ENCODE data around the gene FPGS. TPM values are rescaled to one million over a fixed set of nuclear protein-coding genes. Genes with fewer than 3 reads are reported as not detected.
A peak's percentile ranks its signal among the peaks of the same experiment; 100 is the strongest.

FPGS gene
- total RNA-seq, 4 donors from 2014 or later, result 46.1 to 105 (median 71.5) TPM

DNA sequence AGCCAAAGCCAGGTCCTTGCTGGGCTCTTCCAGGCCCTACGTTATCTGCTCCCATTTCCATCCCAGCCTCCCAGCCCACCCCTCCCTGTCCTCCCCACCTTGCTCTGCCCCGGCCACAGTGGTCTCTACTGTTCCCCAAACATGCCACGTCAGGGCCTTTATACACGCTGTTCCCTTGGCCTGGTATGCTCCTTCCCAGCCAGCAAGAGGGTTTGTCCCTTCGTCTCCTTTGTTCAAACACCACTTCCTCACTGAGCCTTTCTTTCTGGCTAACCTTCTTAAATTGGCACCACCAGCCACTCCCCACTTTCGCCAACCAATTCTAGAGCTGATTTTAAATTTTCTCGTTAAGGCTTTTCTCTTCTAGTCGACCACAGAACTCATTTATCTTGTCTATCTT is 34.0 kb upstream of the FPGS start:
- TF ChIP-seq, protein P1, sequence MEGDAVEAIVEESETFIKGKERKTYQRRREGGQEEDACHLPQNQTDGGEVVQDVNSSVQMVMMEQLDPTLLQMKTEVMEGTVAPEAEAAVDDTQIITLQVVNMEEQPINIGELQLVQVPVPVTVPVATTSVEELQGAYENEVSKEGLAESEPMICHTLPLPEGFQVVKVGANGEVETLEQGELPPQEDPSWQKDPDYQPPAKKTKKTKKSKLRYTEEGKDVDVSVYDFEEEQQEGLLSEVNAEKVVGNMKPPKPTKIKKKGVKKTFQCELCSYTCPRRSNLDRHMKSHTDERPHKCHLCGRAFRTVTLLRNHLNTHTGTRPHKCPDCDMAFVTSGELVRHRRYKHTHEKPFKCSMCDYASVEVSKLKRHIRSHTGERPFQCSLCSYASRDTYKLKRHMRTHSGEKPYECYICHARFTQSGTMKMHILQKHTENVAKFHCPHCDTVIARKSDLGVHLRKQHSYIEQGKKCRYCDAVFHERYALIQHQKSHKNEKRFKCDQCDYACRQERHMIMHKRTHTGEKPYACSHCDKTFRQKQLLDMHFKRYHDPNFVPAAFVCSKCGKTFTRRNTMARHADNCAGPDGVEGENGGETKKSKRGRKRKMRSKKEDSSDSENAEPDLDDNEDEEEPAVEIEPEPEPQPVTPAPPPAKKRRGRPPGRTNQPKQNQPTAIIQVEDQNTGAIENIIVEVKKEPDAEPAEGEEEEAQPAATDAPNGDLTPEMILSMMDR (IDR thresholded peaks at IDR 0.05), result no peak
- TF ChIP-seq POLR2A (IDR thresholded peaks at IDR 0.05), result no peak
- Histone ChIP-seq H3K36me3 (no peaks in the 10 kb centered on the region), H3K4me1 (peaks cover 0 to 21% (median 15%) of the 10 kb centered on the region in 4 donors), H3K27me3 (no peaks in the 10 kb centered on the region), H3K9me3 (no peaks in the 10 kb centered on the region), H3K27ac (peak overlapping the region; percentile 30 to 80 (median 68)), H3K4me3 (no peak overlapping the region)
- DNase-seq, result no peak

DNA sequence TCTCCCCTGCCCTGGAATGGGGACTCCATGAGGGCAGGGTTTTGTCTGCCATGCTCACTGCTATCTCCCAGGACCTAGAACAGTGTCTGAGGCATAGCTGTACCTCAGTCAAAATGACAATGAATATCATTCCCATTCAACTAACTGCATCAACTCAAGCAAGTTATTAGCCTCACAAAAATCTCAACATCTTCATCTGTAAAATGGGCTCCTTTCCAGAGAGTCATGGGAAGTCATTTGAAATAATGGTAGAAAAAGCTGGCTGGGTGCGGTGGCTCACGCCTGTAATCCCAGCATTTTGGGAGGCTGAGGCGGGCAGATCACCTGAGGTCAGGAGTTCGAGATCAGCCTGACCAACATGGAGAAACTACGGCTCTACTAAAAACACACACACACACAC is 33.6 kb upstream of the FPGS start:
- no peak overlapping the region for H3K4me3 ChIP-seq
- TF ChIP-seq, protein P1 (IDR thresholded peaks at IDR 0.05), result no peak
- TF ChIP-seq POLR2A (IDR thresholded peaks at IDR 0.05), result no peak

DNA sequence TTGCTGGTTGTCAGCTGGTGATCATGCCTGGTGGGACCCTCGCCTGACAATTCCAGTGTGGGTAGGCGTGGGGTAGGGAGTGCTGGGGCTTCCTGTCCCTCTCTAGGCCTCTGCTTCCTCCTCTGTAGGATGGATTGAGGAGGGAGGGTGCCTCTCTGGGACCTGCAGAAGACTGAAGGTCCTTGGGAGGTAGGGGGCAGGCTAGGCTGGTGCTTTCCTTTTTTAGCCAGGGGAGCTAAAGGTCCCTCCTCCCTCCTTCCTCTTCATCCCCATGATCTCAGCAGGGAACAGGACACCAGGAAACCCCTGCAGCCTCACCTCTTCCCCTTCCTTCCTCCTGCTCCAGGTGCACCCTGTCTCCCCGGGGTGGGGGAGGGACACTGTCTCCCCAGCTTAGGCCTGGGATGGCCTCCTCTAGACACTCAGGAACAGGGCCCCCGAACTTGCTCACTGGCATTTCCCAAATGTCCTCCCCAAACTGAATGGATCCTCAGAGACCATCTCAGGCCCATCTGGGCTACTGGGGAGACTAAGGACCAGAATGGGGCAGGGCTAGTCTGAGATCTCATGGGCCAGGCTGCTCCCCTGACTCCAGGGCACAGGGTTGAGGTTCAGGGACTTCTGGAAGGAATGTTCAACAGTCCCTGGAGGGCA is 32.6 kb upstream of the FPGS start:
- H3K9me3 ChIP-seq, result no peaks in the 10 kb centered on the region
- H3K27ac ChIP-seq, result peak overlapping the region; percentile 65 to 80 (median 70)
- no peaks in the 10 kb centered on the region for H3K27me3 ChIP-seq
- no peak for DNase-seq
- TF ChIP-seq, protein P1 (IDR thresholded peaks at IDR 0.05), result no peak
- no peak for TF ChIP-seq POLR2A (IDR thresholded peaks at IDR 0.05)
- peaks cover 0 to 21% (median 15%) of the 10 kb centered on the region in 4 donors for H3K4me1 ChIP-seq
- no peaks in the 10 kb centered on the region for H3K36me3 ChIP-seq
- peak overlapping the region in 3 of 4 donors; percentile 46 to 67 (median 56) for H3K4me3 ChIP-seq

More for the DNA sequence above, 33.6 kb upstream of the FPGS start:
- DNase-seq, result no peak
- Histone ChIP-seq H3K27me3 (no peaks in the 10 kb centered on the region), H3K36me3 (no peaks in the 10 kb centered on the region), H3K9me3 (no peaks in the 10 kb centered on the region), H3K27ac (peak overlapping the region; percentile 30 to 80 (median 68)), H3K4me1 (peaks cover 0 to 21% (median 15%) of the 10 kb centered on the region in 4 donors)

DNA sequence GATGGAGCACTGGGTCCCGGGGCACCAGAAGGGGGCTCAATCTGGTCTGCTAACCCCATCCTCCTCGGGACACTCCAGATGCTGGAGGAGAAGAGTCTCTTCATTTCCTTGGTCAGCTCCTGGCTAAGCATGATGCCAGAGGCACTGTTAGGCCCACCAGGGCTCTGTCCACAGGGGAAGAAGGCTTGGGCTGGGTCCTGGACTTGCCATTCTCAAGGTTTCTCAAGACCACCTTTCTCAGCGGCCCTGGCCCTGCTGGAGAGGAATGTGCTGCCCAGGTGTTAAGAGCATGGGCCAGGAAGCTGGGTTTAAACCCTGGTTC is 32.1 kb upstream of the FPGS start:
- no peaks in the 10 kb centered on the region for H3K27me3 ChIP-seq
- H3K36me3 ChIP-seq, result no peaks in the 10 kb centered on the region
- H3K27ac ChIP-seq, result peak overlapping the region; percentile 65 to 80 (median 70)
- DNase-seq, result no peak
- H3K4me1 ChIP-seq, result peaks cover 0 to 21% (median 15%) of the 10 kb centered on the region in 4 donors
- H3K4me3 ChIP-seq, result peak overlapping the region; percentile 43 to 67 (median 51)
- TF ChIP-seq, protein P1 (IDR thresholded peaks at IDR 0.05), result no peak
- TF ChIP-seq POLR2A (IDR thresholded peaks at IDR 0.05), result no peak
- H3K9me3 ChIP-seq, result no peaks in the 10 kb centered on the region

DNA sequence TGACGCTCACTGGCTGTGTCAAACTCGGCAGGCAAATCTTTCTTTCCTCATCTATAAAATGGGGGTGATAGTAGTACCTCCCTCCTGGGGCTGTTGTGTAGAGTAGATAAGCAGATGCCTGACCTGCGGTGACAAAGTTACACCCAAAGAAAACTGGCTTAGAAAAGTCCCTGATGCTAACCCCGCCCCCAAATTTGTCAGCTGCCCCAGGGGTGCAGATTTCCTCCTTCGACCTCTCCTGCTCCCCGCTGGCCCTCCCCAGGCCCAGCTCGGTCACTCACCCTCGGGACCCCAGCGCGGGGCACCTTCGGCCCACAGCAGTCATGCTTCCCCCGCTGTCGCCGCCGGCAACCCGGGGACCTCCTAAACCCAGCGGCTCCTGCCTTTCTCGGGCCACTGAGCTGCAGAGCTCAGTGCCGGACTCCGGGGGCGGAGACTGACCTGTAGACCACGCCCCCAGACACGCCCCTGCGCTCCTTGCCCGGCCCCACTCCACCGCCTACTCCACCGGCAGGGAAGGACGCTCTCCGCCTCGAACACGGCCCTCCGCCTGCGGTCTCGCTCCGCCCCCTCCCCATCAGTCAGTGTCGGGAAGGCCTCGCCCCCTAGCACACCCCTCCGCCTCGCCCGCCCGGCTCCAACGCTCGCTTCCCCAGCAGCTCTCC is 31.6 kb upstream of the FPGS start:
- Histone ChIP-seq H3K9me3 (no peaks in the 10 kb centered on the region), H3K4me3 (peak overlapping the region; percentile 43 to 67 (median 51)), H3K27me3 (no peaks in the 10 kb centered on the region), H3K36me3 (no peaks in the 10 kb centered on the region), H3K27ac (peak overlapping the region; percentile 65 to 80 (median 70)), H3K4me1 (peaks cover 0 to 24% (median 15%) of the 10 kb centered on the region in 4 donors)
- TF ChIP-seq, protein P1 (IDR thresholded peaks at IDR 0.05), result no peak
- TF ChIP-seq POLR2A (IDR thresholded peaks at IDR 0.05), result peak in 1 of 2 donors; percentile 15
- peak; percentile 97 to 99 (median 98) for DNase-seq
